HCT116 (cell line): ENCODE measurements around the gene PADI3. TPM values are rescaled to one million over a fixed set of nuclear protein-coding genes. Genes with fewer than 3 reads are reported as not detected.

Experiments
- ATAC-seq: fragments of 200-7000 bp; cut with Tn5 transposase; 2 replicates; pipeline ENCODE4 v1.9.1; 2020; ENCODE audit warnings: mild to moderate bottlenecking, moderate library complexity
- BruUV-seq: library from RNA; stranded (reverse); fragments of 400-500 nt; replicated peaks from 2 replicates; lab custom pipeline; 2021; lab: Mats Ljungman, UMichigan
- CTCF ChIA-PET: fragments of 300-600 bp; sonication (Branson Sonifier 250); formaldehyde crosslinking; loops from one replicate; lab custom pipeline; 2021; ENCODE audit warnings: antibody characterized with exemption; lab: Charles Lee
- POLR2A ChIA-PET: fragments of 300-600, 350-600 bp; sonication (Branson Sonifier 250); formaldehyde crosslinking; loops from one replicate; lab custom pipeline; 2021; ENCODE audit warnings: antibody characterized with exemption; lab: Charles Lee
- RAD21 ChIA-PET, 2 experiments: fragments of 300-600 bp; sonication (Branson Sonifier 250); formaldehyde crosslinking; loops; one replicate each; lab custom pipeline; 2023; ENCODE audit warnings: low total read pairs in 2 of 2; ENCODE audit not compliant: uncharacterized antibody in 2 of 2, unreplicated experiment in 2 of 2, low non-redundant PET in 1 of 2; lab: Charles Lee
- DNase-seq: peaks from one replicate; pipeline ENCODE4 v3.0.0-alpha.2; 2010; ENCODE audit warnings: low read depth, low spot score
- H2AFZ ChIP-seq: fragments of 200-600 bp; shearing (Covaris generic), sonication (generic); 2 replicates; pipeline ENCODE4 v1.6.1; 2017; ENCODE audit warnings: low read depth, mixed run types, mixed read lengths, antibody characterized with exemption, low read length; ENCODE audit not compliant: poor library complexity, severe bottlenecking
- H3K27ac ChIP-seq: 2 replicates; pipeline ENCODE4 v1.5.1; 2012; ENCODE audit warnings: low read depth, low read length
- H3K27me3 ChIP-seq: fragments of 200-600 bp; sonication (generic); 2 replicates; pipeline ENCODE4 v1.6.1; 2016; ENCODE audit warnings: mixed run types, low read length, mixed read lengths; ENCODE audit not compliant: insufficient read depth
- H3K36me3 ChIP-seq, 2 experiments: fragments of 200-500 bp in 1 of 2; fragments of 200-600 bp in 1 of 2; sonication (Bioruptor generic) in 1 of 2; sonication (generic) in 1 of 2; 2 replicates each; pipeline versions ENCODE4 v1.5.1 to v1.6.1; 2014 to 2016; ENCODE audit warnings: low read length in 2 of 2, inconsistent platforms in 1 of 2, mixed read lengths in 1 of 2, mixed run types in 1 of 2; ENCODE audit not compliant: insufficient read depth in 2 of 2, control insufficient read depth in 1 of 2
- H3K4me1 ChIP-seq, 2 experiments: fragments of 200-600 bp in 1 of 2; sonication (generic) in 1 of 2; 2 replicates each; pipeline versions ENCODE4 v1.5.1 to v1.6.1; 2012 to 2017; ENCODE audit warnings: low read length in 2 of 2, inconsistent platforms in 1 of 2, mild to moderate bottlenecking in 1 of 2, mixed read lengths in 1 of 2, mixed run types in 1 of 2, moderate library complexity in 1 of 2; ENCODE audit not compliant: insufficient read depth in 2 of 2, control insufficient read depth in 1 of 2
- H3K4me2 ChIP-seq: fragments of 200-600 bp; sonication (generic); 2 replicates; pipeline ENCODE4 v1.6.1; 2017; ENCODE audit warnings: mixed run types, low read length, mixed read lengths
- H3K4me3 ChIP-seq, 2 experiments: fragments of 200-600 bp in 1 of 2; sonication (generic) in 1 of 2; replicated peaks in 1 of 2; 2 replicates each; pipeline ENCODE4 v1.5.1; 2011 to 2016; ENCODE audit warnings: low read length in 2 of 2, control low read depth in 1 of 2, low read depth in 1 of 2, mild to moderate bottlenecking in 1 of 2, mixed read lengths in 1 of 2, mixed run types in 1 of 2
- H3K79me2 ChIP-seq: fragments of 200-600 bp; sonication (generic); 2 replicates; pipeline ENCODE4 v1.6.1; 2017; ENCODE audit warnings: mild to moderate bottlenecking, mixed run types, low read length, moderate library complexity, mixed read lengths; ENCODE audit not compliant: insufficient read depth
- H3K9ac ChIP-seq: fragments of 200-600 bp; sonication (generic); 2 replicates; pipeline ENCODE4 v1.6.1; 2016; ENCODE audit warnings: low read length, mixed read lengths
- H3K9me2 ChIP-seq: fragments of 200-600 bp; sonication (generic), shearing (Covaris generic); 2 replicates; pipeline ENCODE4 v1.6.1; 2017; ENCODE audit warnings: mixed run types, mild to moderate bottlenecking, moderate library complexity; ENCODE audit not compliant: insufficient read depth
- H3K9me3 ChIP-seq, 2 experiments: fragments of 200-500 bp in 1 of 2; fragments of 200-600 bp in 1 of 2; sonication (Bioruptor generic) in 1 of 2; sonication (generic) in 1 of 2; 2 replicates each; pipeline ENCODE4 v1.6.1; 2014 to 2017; ENCODE audit warnings: low read length in 2 of 2, mixed read lengths in 2 of 2, inconsistent platforms in 1 of 2, low read depth in 1 of 2, mild to moderate bottlenecking in 1 of 2, mixed run types in 1 of 2, moderate library complexity in 1 of 2; ENCODE audit not compliant: control insufficient read depth in 1 of 2, insufficient read depth in 1 of 2
- H4K20me1 ChIP-seq: fragments of 200-600 bp; sonication (generic), shearing (Covaris generic); 2 replicates; pipeline ENCODE4 v1.6.1; 2017; ENCODE audit warnings: mixed run types, mild to moderate bottlenecking, moderate library complexity; ENCODE audit not compliant: insufficient read depth
- CEBPB ChIP-seq: IDR thresholded peaks from 2 replicates; pipeline ENCODE4 v1.6.1; 2012; ENCODE audit warnings: low read depth
- EGR1 ChIP-seq: IDR thresholded peaks from 2 replicates; pipeline ENCODE4 v1.6.1; 2012; ENCODE audit warnings: low read depth
- EZH2 ChIP-seq: fragments of 200-600 bp; sonication (generic); IDR thresholded peaks from 2 replicates; pipeline ENCODE4 v1.6.1; 2017; ENCODE audit warnings: antibody characterized with exemption, mixed run types
- FOSL1 ChIP-seq: IDR thresholded peaks from 2 replicates; pipeline ENCODE4 v1.6.1; 2012; ENCODE audit warnings: low read depth
- RAD21 ChIP-seq: IDR thresholded peaks from 2 replicates; pipeline ENCODE4 v1.6.1; 2012; ENCODE audit warnings: low read depth, mild to moderate bottlenecking
- SRF ChIP-seq: IDR thresholded peaks from 2 replicates; pipeline ENCODE4 v1.6.1; 2012; ENCODE audit warnings: low read depth
- TCF7L2 ChIP-seq: IDR thresholded peaks from 2 replicates; pipeline ENCODE4 v1.7.0; 2011; ENCODE audit warnings: borderline replicate concordance, inconsistent platforms; ENCODE audit not compliant: insufficient read depth, insufficient read length; ENCODE audit errors: extremely low read depth
- ZNF274 ChIP-seq: fragments of 200-500 bp; sonication (Bioruptor generic); IDR thresholded peaks from 2 replicates; pipeline ENCODE4 v1.6.1; 2014; ENCODE audit warnings: mild to moderate bottlenecking, low read depth, low read length, inconsistent platforms
- intact Hi-C: fragments of 100-400 bp; cut with micrococcal nuclease; formaldehyde crosslinking; loops from 2 replicates; pipeline ENCODE4 v1.10.0; 2022
- total RNA-seq: library from RNA; stranded (reverse); gene quantifications from one replicate; pipeline ENCODE4 v1.2.1, GENCODE V29; 2021; ENCODE audit not compliant: unreplicated experiment
- TF ChIP-seq, protein P1 (sequence below): IDR thresholded peaks from 2 replicates; pipeline ENCODE4 v1.6.1; 2012; ENCODE audit warnings: low read depth
- TF ChIP-seq, protein P2 (sequence below): IDR thresholded peaks from 2 replicates; pipeline ENCODE4 v1.6.1; 2012
- TF ChIP-seq, protein P3 (sequence below): IDR thresholded peaks from 2 replicates; pipeline ENCODE4 v1.6.1; 2012

PADI3 gene
- total RNA-seq, 1 experiment from 2014 or later = 0.93 TPM

DNA sequence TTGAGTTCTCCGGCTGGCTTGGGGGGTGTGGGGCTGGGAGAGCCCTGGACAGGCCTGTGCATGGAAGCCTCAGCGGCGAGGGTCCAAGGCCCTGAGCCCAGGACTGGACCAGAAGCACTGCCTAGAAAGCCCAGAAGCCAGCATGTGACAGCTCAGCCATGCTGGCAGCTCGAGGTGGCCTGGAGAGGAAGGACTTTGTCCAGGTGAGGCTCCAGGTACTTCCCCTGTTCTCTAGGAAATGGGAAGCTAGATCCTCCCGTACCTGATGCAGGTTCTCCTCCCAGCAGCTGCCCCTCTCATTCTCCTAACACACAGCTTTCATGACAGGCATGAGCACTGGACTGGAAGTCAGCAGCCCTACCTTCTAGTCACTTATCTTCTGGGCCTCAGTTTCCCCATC, 6.4 kb downstream of the PADI3 start (continued):
- TF ChIP-seq RAD21 (no peak), SRF (no peak), ZNF274 (no peak), CEBPB (no peak), EZH2 (no peak)
- TF ChIP-seq, protein P1, sequence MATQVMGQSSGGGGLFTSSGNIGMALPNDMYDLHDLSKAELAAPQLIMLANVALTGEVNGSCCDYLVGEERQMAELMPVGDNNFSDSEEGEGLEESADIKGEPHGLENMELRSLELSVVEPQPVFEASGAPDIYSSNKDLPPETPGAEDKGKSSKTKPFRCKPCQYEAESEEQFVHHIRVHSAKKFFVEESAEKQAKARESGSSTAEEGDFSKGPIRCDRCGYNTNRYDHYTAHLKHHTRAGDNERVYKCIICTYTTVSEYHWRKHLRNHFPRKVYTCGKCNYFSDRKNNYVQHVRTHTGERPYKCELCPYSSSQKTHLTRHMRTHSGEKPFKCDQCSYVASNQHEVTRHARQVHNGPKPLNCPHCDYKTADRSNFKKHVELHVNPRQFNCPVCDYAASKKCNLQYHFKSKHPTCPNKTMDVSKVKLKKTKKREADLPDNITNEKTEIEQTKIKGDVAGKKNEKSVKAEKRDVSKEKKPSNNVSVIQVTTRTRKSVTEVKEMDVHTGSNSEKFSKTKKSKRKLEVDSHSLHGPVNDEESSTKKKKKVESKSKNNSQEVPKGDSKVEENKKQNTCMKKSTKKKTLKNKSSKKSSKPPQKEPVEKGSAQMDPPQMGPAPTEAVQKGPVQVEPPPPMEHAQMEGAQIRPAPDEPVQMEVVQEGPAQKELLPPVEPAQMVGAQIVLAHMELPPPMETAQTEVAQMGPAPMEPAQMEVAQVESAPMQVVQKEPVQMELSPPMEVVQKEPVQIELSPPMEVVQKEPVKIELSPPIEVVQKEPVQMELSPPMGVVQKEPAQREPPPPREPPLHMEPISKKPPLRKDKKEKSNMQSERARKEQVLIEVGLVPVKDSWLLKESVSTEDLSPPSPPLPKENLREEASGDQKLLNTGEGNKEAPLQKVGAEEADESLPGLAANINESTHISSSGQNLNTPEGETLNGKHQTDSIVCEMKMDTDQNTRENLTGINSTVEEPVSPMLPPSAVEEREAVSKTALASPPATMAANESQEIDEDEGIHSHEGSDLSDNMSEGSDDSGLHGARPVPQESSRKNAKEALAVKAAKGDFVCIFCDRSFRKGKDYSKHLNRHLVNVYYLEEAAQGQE = no peak

DNA sequence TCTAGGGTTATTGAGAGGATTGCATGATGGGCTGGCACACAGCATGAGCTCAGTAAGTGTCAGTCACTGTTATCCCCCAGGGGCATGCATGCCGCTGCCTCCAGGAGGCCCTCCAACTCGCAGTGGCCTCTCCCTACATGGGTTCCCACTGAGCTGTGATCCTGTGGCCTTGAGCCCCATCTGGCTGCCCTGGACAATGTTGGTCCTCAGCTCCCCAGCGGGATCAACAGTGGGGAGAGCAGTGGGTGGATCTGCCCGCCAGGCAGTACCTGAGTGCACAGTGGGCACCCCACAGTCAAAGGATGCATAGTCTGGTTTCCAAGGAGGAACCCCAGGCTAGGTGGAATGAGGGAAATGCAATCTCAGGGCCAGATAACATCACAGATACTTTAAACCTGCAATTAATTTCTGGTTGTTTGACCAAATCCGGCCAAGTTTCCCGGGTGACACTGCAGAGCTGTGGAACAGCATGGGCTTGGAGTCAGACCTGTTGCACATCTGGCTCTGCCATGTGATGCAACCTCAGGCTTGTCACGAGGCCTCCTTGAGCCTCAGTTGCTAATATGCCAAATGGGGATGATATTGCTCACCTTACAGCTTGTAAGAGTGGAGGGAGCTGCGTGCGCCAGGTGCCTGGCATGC, 9.3 kb downstream of the PADI3 start:
- no peaks in the 10 kb centered on the region for H3K9me3 ChIP-seq
- H3K9me2 ChIP-seq = no peaks in the 10 kb centered on the region
- H3K4me2 ChIP-seq = peak overlapping the region; percentile 87; the same call in 1 of the 2 replicates
- no peak overlapping the region for H3K27ac ChIP-seq
- TF ChIP-seq FOSL1 = no peak
- TF ChIP-seq, protein P2, sequence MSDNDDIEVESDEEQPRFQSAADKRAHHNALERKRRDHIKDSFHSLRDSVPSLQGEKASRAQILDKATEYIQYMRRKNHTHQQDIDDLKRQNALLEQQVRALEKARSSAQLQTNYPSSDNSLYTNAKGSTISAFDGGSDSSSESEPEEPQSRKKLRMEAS = no peak
- no peak for TF ChIP-seq EZH2
- no peak for TF ChIP-seq CEBPB
- TF ChIP-seq TCF7L2 = no peak
- TF ChIP-seq, protein P1 = no peak
- TF ChIP-seq, protein P3, sequence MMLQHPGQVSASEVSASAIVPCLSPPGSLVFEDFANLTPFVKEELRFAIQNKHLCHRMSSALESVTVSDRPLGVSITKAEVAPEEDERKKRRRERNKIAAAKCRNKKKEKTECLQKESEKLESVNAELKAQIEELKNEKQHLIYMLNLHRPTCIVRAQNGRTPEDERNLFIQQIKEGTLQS = no peak
- TF ChIP-seq EGR1 = no peak
- H3K79me2 ChIP-seq = no peaks in the 10 kb centered on the region
- intact Hi-C loops = no loop called here
- no peak overlapping the region for H3K9ac ChIP-seq
- H3K27me3 ChIP-seq = peaks cover 6% of the 10 kb centered on the region
- no TSS peak for BruUV-seq
- CTCF ChIA-PET = interaction anchor here (1.4 to 1.5 kb wide), 2 partner anchors 11 to 16 kb away, joined by 4 to 5 read pairs; no protein-coding TSS in a partner anchor
- no peaks in the 10 kb centered on the region for H4K20me1 ChIP-seq
- H2AFZ ChIP-seq = no peak overlapping the region
- POLR2A ChIA-PET = interaction anchor here (1.1 to 2.2 kb wide), 2 partner anchors 10 to 12 kb away, joined by 3 to 8 read pairs; partner anchors contain the start of gene PADI3
- ATAC-seq (no peak), DNase-seq (no peak)
- H3K4me1 ChIP-seq = peaks cover 20 to 23% of the 10 kb centered on the region in 2 experiments
- no peak overlapping the region for H3K4me3 ChIP-seq
- no peaks in the 10 kb centered on the region for H3K36me3 ChIP-seq
- RAD21 ChIA-PET = interaction anchor here in 1 of 2 experiments (1.1 kb wide), 1 partner anchor 10 kb away, joined by 4 read pairs; the partner anchor contains the start of gene PADI3
